NT2/D1 (cell line): ENCODE data around the gene TFF1.

Experiments used
- DNase-seq: peaks from one replicate; pipeline ENCODE4 v3.0.0-alpha.2; 2011; ENCODE audit warnings: low read depth, low spot score
- H3K27me3 ChIP-seq: 2 replicates; pipeline ENCODE4 v1.6.0; 2011; ENCODE audit warnings: mild to moderate bottlenecking; ENCODE audit not compliant: insufficient read length, insufficient read depth
- H3K36me3 ChIP-seq: 2 replicates; pipeline ENCODE4 v1.6.1; 2011; ENCODE audit warnings: mild to moderate bottlenecking, low read length, mixed read lengths; ENCODE audit not compliant: insufficient read depth, insufficient read length
- H3K4me1 ChIP-seq: 2 replicates; pipeline ENCODE4 v1.5.1; 2011; ENCODE audit not compliant: insufficient read depth, insufficient read length
- H3K4me3 ChIP-seq: 2 replicates; pipeline ENCODE4 v1.5.1; 2011; ENCODE audit warnings: low read depth; ENCODE audit not compliant: insufficient read length
- H3K9ac ChIP-seq: 2 replicates; pipeline ENCODE4 v1.6.0; 2011; ENCODE audit warnings: low read depth; ENCODE audit not compliant: insufficient read length
- H3K9me3 ChIP-seq: 2 replicates; pipeline ENCODE4 v1.5.1; 2011; ENCODE audit warnings: mild to moderate bottlenecking, low read length; ENCODE audit not compliant: insufficient read depth
- SUZ12 ChIP-seq: IDR thresholded peaks from 2 replicates; pipeline ENCODE4 v1.6.1; 2011; ENCODE audit not compliant: insufficient read length, insufficient read depth; ENCODE audit errors: extremely low read depth
- YY1 ChIP-seq: IDR thresholded peaks from 2 replicates; pipeline ENCODE4 v1.6.1; 2011; ENCODE audit not compliant: insufficient read length, insufficient read depth
- ZNF274 ChIP-seq: IDR thresholded peaks from 2 replicates; pipeline ENCODE4 v1.6.1; 2011; ENCODE audit warnings: mild to moderate bottlenecking, low read depth, low read length

Gene TFF1

GRCh38 chr21:42332557-42333317, 33.6 kb downstream of the TFF1 start:
- DNase-seq = no peak
- H3K9ac ChIP-seq = no peak overlapping the region
- no peak for TF ChIP-seq ZNF274
- no peak for TF ChIP-seq YY1
- no peak overlapping the region for H3K4me3 ChIP-seq
- no peaks in the 10 kb centered on the region for H3K4me1 ChIP-seq
- no peaks in the 10 kb centered on the region for H3K36me3 ChIP-seq
- peaks cover 38% of the 10 kb centered on the region for H3K9me3 ChIP-seq
- H3K27me3 ChIP-seq = no peaks in the 10 kb centered on the region

- no peak for DNase-seq
- Histone ChIP-seq H3K27me3 (no peaks in the 10 kb centered on the region), H3K9ac (no peak overlapping the region), H3K9me3 (peaks cover 38% of the 10 kb centered on the region), H3K36me3 (no peaks in the 10 kb centered on the region), H3K4me1 (no peaks in the 10 kb centered on the region), H3K4me3 (no peak overlapping the region)
- TF ChIP-seq ZNF274 (no peak), YY1 (no peak), SUZ12 (no peak)
Observed at GRCh38 chr21:42331660-42332059, 34.7 kb downstream of the TFF1 start.

GRCh38 chr21:42330380-42331371, 35.7 kb downstream of the TFF1 start:
- TF ChIP-seq ZNF274 = no peak
- TF ChIP-seq YY1 = no peak
- no peak for TF ChIP-seq SUZ12
- H3K27me3 ChIP-seq = no peaks in the 10 kb centered on the region
- peaks cover 41% of the 10 kb centered on the region for H3K9me3 ChIP-seq
- no peak overlapping the region for H3K9ac ChIP-seq
- DNase-seq = no peak
- no peaks in the 10 kb centered on the region for H3K4me1 ChIP-seq
- H3K36me3 ChIP-seq = no peaks in the 10 kb centered on the region
- H3K4me3 ChIP-seq = no peak overlapping the region

GRCh38 chr21:42324896-42325295, 41.4 kb downstream of the TFF1 start:
- Histone ChIP-seq H3K9me3 (peaks cover 23% of the 10 kb centered on the region), H3K4me3 (no peak overlapping the region), H3K4me1 (peaks cover 4% of the 10 kb centered on the region), H3K36me3 (no peaks in the 10 kb centered on the region), H3K9ac (no peak overlapping the region), H3K27me3 (no peaks in the 10 kb centered on the region)
- no peak for TF ChIP-seq ZNF274
- TF ChIP-seq YY1 = no peak
- no peak for TF ChIP-seq SUZ12
- no peak for DNase-seq

- Histone ChIP-seq H3K4me1 (peaks cover 26% of the 10 kb centered on the region), H3K27me3 (no peaks in the 10 kb centered on the region), H3K4me3 (no peak overlapping the region), H3K36me3 (no peaks in the 10 kb centered on the region), H3K9me3 (0 out of 2 replicates have a peak, but pooled peaks cover 6% of the 10 kb centered on the region), H3K9ac (no peak overlapping the region)
- DNase-seq = no peak
- TF ChIP-seq ZNF274 = no peak
- no peak for TF ChIP-seq YY1
- TF ChIP-seq SUZ12 = no peak
Observed at GRCh38 chr21:42321845-42322244, 44.5 kb downstream of the TFF1 start.

- Histone ChIP-seq H3K27me3 (no peaks in the 10 kb centered on the region), H3K4me3 (no peak overlapping the region), H3K9me3 (0 out of 2 replicates have a peak, but pooled peaks cover 6% of the 10 kb centered on the region), H3K36me3 (no peaks in the 10 kb centered on the region), H3K9ac (no peak overlapping the region), H3K4me1 (peaks cover 31% of the 10 kb centered on the region)
- DNase-seq = no peak
- TF ChIP-seq ZNF274 (no peak), SUZ12 (no peak), YY1 (no peak)
Observed at GRCh38 chr21:42321231-42321630, 45.1 kb downstream of the TFF1 start.

GRCh38 chr21:42320791-42321190, 45.5 kb downstream of the TFF1 start:
- Histone ChIP-seq H3K4me1 (peaks cover 32% of the 10 kb centered on the region), H3K9ac (no peak overlapping the region), H3K27me3 (no peaks in the 10 kb centered on the region), H3K4me3 (no peak overlapping the region), H3K36me3 (no peaks in the 10 kb centered on the region), H3K9me3 (0 out of 2 replicates have a peak, but pooled peaks cover 4% of the 10 kb centered on the region)
- TF ChIP-seq ZNF274 = no peak
- DNase-seq = no peak
